Activated T-helper 2 cell treated with anti-CD3 and anti-CD28 coated beads, Interferon-gamma antibody, Interleukin-2, Interleukin-4, amounts not matched to agents 10 μg/mL and 5 μg/mL and 100 μg/mL, durations not matched to agents 14 hours and 24 hours and 36 hours (primary cell): ENCODE measurements around the gene BCAS4. TPM values are rescaled to one million over a fixed set of nuclear protein-coding genes. Genes with fewer than 3 reads are reported as not detected.

Experiments
- DNase-seq: peaks from one replicate; pipeline ENCODE4 v3.0.0; 2021; ENCODE audit warnings: low spot score
- H3K27ac Mint-ChIP-seq: one replicate; pipeline ENCODE4 v1.8.0; 2021; ENCODE audit warnings: mixed read lengths
- H3K27me3 Mint-ChIP-seq: one replicate; pipeline ENCODE4 v1.8.0; 2021; ENCODE audit warnings: low read depth, mixed read lengths
- H3K36me3 Mint-ChIP-seq: one replicate; pipeline ENCODE4 v1.8.0; 2021; ENCODE audit warnings: low read depth, mixed read lengths
- H3K4me1 Mint-ChIP-seq: one replicate; pipeline ENCODE4 v1.8.0; 2021; ENCODE audit warnings: low read depth, mixed read lengths
- H3K4me3 Mint-ChIP-seq: one replicate; pipeline ENCODE4 v1.8.0; 2021; ENCODE audit warnings: low read depth, mild to moderate bottlenecking, moderate library complexity, mixed read lengths
- H3K9me3 Mint-ChIP-seq: one replicate; pipeline ENCODE4 v1.8.0; 2021; ENCODE audit warnings: mixed read lengths
- intact Hi-C: fragments of 100-400 bp; cut with micrococcal nuclease; formaldehyde crosslinking; loops from one replicate; pipeline ENCODE4 v1.15.1; 2023
- total RNA-seq: library from RNA; stranded (reverse); gene quantifications from 2 replicates; pipeline ENCODE4 v1.2.3, GENCODE V29; 2022

The BCAS4 gene
- total RNA-seq, 1 donor from 2014 or later, result 8.7 TPM

- Mint-ChIP-seq H3K36me3 (no peaks in the 10 kb centered on the region), H3K4me1 (no peaks in the 10 kb centered on the region), H3K9me3 (no peaks in the 10 kb centered on the region), H3K4me3 (no peak overlapping the region), H3K27me3 (no peaks in the 10 kb centered on the region), H3K27ac (no peak overlapping the region)
- DNase-seq, result no peak
- intact Hi-C loops, result no loop called here
Observed at GRCh38 chr20:50865114-50865513, 70.3 kb downstream of the BCAS4 start.

- no peak overlapping the region for H3K27ac Mint-ChIP-seq
- H3K4me3 Mint-ChIP-seq, result no peak overlapping the region
- H3K4me1 Mint-ChIP-seq, result no peaks in the 10 kb centered on the region
- H3K36me3 Mint-ChIP-seq, result no peaks in the 10 kb centered on the region
- no peaks in the 10 kb centered on the region for H3K9me3 Mint-ChIP-seq
- H3K27me3 Mint-ChIP-seq, result no peaks in the 10 kb centered on the region
- intact Hi-C loops, result no loop called here
- no peak for DNase-seq
Observed at GRCh38 chr20:50865591-50865990, 70.7 kb downstream of the BCAS4 start.

GRCh38 chr20:50866036-50866685, 71.3 kb downstream of the BCAS4 start:
- H3K4me1 Mint-ChIP-seq, result no peaks in the 10 kb centered on the region
- no peaks in the 10 kb centered on the region for H3K27me3 Mint-ChIP-seq
- no peaks in the 10 kb centered on the region for H3K9me3 Mint-ChIP-seq
- intact Hi-C loops, result no loop called here
- no peak for DNase-seq
- no peaks in the 10 kb centered on the region for H3K36me3 Mint-ChIP-seq
- no peak overlapping the region for H3K4me3 Mint-ChIP-seq
- no peak overlapping the region for H3K27ac Mint-ChIP-seq

GRCh38 chr20:50866831-50867230, 72.0 kb downstream of the BCAS4 start:
- Mint-ChIP-seq H3K9me3 (no peaks in the 10 kb centered on the region), H3K36me3 (no peaks in the 10 kb centered on the region), H3K27ac (no peak overlapping the region), H3K4me3 (no peak overlapping the region), H3K27me3 (no peaks in the 10 kb centered on the region), H3K4me1 (no peaks in the 10 kb centered on the region)
- intact Hi-C loops, result no loop called here
- DNase-seq, result no peak

GRCh38 chr20:50867805-50868204, 72.9 kb downstream of the BCAS4 start:
- no peak for DNase-seq
- intact Hi-C loops, result no loop called here
- H3K4me3 Mint-ChIP-seq, result no peak overlapping the region

GRCh38 chr20:50868509-50869495, 73.9 kb downstream of the BCAS4 start:
- intact Hi-C loops, result no loop called here

More at GRCh38 chr20:50867805-50868204, 72.9 kb downstream of the BCAS4 start:
- Mint-ChIP-seq H3K4me1 (no peaks in the 10 kb centered on the region), H3K27me3 (no peaks in the 10 kb centered on the region), H3K9me3 (no peaks in the 10 kb centered on the region), H3K36me3 (no peaks in the 10 kb centered on the region), H3K27ac (no peak overlapping the region)

GRCh38 chr20:50870561-50871161, 75.8 kb downstream of the BCAS4 start:
- no peak for DNase-seq
- Mint-ChIP-seq H3K27me3 (no peaks in the 10 kb centered on the region), H3K4me1 (no peaks in the 10 kb centered on the region)

More at GRCh38 chr20:50868509-50869495, 73.9 kb downstream of the BCAS4 start:
- Mint-ChIP-seq H3K4me3 (no peak overlapping the region), H3K36me3 (no peaks in the 10 kb centered on the region), H3K27ac (no peak overlapping the region), H3K27me3 (no peaks in the 10 kb centered on the region), H3K4me1 (no peaks in the 10 kb centered on the region), H3K9me3 (no peaks in the 10 kb centered on the region)
- no peak for DNase-seq

GRCh38 chr20:50872560-50873425, 77.9 kb downstream of the BCAS4 start:
- DNase-seq, result no peak
- H3K4me3 Mint-ChIP-seq, result no peak overlapping the region
- no peaks in the 10 kb centered on the region for H3K9me3 Mint-ChIP-seq
- no peak overlapping the region for H3K27ac Mint-ChIP-seq
- H3K4me1 Mint-ChIP-seq, result no peaks in the 10 kb centered on the region
- H3K36me3 Mint-ChIP-seq, result no peaks in the 10 kb centered on the region
- H3K27me3 Mint-ChIP-seq, result no peaks in the 10 kb centered on the region
- intact Hi-C loops, result no loop called here

More at GRCh38 chr20:50870561-50871161, 75.8 kb downstream of the BCAS4 start:
- intact Hi-C loops, result no loop called here
- no peaks in the 10 kb centered on the region for H3K9me3 Mint-ChIP-seq
- H3K27ac Mint-ChIP-seq, result no peak overlapping the region
- no peak overlapping the region for H3K4me3 Mint-ChIP-seq
- no peaks in the 10 kb centered on the region for H3K36me3 Mint-ChIP-seq

GRCh38 chr20:50873585-50873984, 78.7 kb downstream of the BCAS4 start:
- no peak overlapping the region for H3K27ac Mint-ChIP-seq

GRCh38 chr20:50874111-50874757, 79.4 kb downstream of the BCAS4 start:
- no peaks in the 10 kb centered on the region for H3K4me1 Mint-ChIP-seq
- H3K9me3 Mint-ChIP-seq, result no peaks in the 10 kb centered on the region
- no peaks in the 10 kb centered on the region for H3K27me3 Mint-ChIP-seq
- DNase-seq, result no peak
- H3K36me3 Mint-ChIP-seq, result no peaks in the 10 kb centered on the region
- no peak overlapping the region for H3K27ac Mint-ChIP-seq
- no peak overlapping the region for H3K4me3 Mint-ChIP-seq
- intact Hi-C loops, result no loop called here

More at GRCh38 chr20:50873585-50873984, 78.7 kb downstream of the BCAS4 start:
- DNase-seq, result no peak
- no peaks in the 10 kb centered on the region for H3K27me3 Mint-ChIP-seq
- H3K4me3 Mint-ChIP-seq, result no peak overlapping the region
- intact Hi-C loops, result no loop called here
- H3K9me3 Mint-ChIP-seq, result no peaks in the 10 kb centered on the region
- H3K4me1 Mint-ChIP-seq, result no peaks in the 10 kb centered on the region
- H3K36me3 Mint-ChIP-seq, result no peaks in the 10 kb centered on the region

GRCh38 chr20:50874758-50875665, 80.2 kb downstream of the BCAS4 start:
- H3K4me3 Mint-ChIP-seq, result no peak overlapping the region
- no peaks in the 10 kb centered on the region for H3K9me3 Mint-ChIP-seq
- no peak overlapping the region for H3K27ac Mint-ChIP-seq
- H3K27me3 Mint-ChIP-seq, result no peaks in the 10 kb centered on the region
- no peaks in the 10 kb centered on the region for H3K36me3 Mint-ChIP-seq
- no peak for DNase-seq
- no peaks in the 10 kb centered on the region for H3K4me1 Mint-ChIP-seq
- intact Hi-C loops, result no loop called here
